ENCODE measurements around the gene SNX30.

DNA sequence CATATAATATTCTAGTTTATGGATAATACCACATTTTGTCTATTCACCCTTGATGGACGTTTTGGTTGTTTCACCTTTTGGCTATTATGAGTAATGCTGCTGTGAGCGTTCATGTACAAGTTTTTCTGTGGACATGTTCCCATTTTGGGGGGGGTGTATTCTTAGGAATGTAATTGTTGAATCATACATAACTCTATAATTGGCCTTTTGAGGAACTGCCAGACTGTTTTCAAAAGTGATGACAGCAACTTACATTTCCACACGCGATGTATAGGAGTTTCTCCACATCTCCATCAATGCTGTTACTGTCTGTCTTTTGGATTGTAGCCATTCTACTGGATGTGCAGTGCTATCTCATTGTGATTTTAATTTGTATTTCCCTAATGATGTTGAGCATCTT, 70.3 kb downstream of the SNX30 start:
- TF ChIP-seq, protein P1, sequence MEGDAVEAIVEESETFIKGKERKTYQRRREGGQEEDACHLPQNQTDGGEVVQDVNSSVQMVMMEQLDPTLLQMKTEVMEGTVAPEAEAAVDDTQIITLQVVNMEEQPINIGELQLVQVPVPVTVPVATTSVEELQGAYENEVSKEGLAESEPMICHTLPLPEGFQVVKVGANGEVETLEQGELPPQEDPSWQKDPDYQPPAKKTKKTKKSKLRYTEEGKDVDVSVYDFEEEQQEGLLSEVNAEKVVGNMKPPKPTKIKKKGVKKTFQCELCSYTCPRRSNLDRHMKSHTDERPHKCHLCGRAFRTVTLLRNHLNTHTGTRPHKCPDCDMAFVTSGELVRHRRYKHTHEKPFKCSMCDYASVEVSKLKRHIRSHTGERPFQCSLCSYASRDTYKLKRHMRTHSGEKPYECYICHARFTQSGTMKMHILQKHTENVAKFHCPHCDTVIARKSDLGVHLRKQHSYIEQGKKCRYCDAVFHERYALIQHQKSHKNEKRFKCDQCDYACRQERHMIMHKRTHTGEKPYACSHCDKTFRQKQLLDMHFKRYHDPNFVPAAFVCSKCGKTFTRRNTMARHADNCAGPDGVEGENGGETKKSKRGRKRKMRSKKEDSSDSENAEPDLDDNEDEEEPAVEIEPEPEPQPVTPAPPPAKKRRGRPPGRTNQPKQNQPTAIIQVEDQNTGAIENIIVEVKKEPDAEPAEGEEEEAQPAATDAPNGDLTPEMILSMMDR (IDR thresholded peaks at IDR 0.05; ENCODE audit: poor library complexity) = no peak
- no peak for TF ChIP-seq EZH2phosphoT487 (IDR thresholded peaks at IDR 0.05; ENCODE audit: low read depth, severe bottlenecking, unreplicated experiment)

All from hepatocyte (in vitro differentiated cells).